ENCODE data around the gene FIBCD1.

FIBCD1 gene

DNA sequence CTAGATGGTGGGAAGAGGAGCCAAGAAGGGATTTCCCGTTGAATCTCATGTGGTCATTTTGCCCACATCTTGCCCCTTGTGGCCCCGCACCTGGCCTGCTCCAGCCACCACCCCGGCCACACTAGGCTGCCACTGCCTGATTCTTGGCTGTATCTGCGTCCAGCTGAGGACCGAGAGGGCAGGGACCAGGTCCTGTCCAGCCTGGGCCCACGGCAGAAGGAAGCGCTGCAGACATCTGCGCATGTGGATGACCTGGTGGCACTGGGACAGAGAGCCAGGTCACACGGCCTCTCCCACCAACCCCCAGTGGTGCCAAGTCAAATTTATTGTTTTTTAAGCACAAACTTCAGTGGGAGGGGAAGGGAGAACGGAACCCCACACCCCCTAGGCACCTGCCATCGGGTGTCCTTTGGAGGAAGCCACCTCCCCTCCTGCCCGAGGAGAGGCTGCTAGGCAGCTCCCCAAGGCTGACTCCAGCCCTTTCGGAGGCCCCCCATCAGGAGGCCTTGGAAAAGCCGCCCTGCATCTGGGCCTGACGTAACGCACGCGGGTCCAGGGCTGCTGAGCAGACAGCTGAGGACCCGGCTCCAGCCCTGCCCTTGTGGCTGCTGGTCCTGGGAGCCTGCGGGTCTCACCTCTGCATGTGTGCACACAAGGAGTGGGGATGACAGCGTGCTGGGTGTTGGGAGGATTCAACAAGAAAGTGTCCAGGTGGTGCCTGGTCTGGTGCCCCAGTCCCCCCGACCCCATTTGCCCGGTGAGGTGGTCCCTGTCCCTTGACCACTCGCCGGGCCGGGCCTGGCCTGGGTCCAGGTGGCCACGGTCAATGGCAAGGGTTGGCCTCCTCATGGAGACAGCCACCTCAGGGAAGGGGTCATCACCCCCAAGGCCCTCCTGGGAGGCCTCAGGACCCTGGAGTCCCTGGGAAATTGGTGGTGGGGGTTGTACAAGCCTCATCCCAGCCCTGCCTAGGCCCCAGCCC lies 36.6 kb downstream of the FIBCD1 start:
- Histone ChIP-seq H3K27me3 (ENCODE audit: low read depth) (peaks cover 9% of the 10 kb centered on the region), H3K4me1 (no peaks in the 10 kb centered on the region), H3K4me3 (no peak overlapping the region), H3K9me3 (no peaks in the 10 kb centered on the region), H3K36me3 (replicated peaks) (no peaks in the 10 kb centered on the region)
- in situ Hi-C loops (cut with MboI; ENCODE audit: low sequenced_read_pairs): no loop called here
- DNase-seq (ENCODE audit: low spot score in 2 of 2): no peak

DNA sequence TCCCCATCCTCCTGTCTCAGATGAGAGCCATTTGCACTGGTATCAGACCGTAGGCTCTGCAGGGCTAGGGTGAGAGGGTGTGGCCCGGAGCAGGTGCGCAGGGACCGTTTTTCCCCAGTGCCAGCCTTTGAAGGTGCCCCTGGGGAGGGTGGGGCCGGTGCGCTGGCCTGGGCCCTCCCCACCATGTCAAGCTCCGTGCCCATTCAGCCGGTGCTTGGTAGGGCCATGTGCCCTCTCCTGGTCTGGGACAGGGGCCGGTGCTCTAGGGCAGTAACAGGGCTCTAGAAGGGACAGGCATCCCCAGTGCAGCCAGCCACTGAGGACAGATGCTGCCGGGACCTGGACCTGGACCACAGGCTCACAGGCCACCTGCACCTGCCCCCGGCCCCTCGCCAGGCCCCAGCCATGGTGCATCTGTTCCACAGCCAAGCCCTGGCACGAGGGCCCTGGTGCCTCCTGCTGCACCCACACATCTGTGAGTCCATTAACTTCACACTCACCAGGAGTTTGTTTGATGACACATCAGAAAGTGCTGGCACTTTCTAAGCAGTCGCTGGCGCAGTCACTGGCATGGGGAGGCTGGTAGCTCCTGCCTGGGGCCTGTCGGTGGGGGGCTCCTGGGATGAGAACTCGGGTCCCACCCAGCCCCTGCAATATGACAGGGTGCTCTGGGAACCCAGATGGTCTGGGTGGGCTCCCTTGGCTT lies 37.4 kb downstream of the FIBCD1 start:
- in situ Hi-C loops (cut with MboI; ENCODE audit: low sequenced_read_pairs): no loop called here

DNA sequence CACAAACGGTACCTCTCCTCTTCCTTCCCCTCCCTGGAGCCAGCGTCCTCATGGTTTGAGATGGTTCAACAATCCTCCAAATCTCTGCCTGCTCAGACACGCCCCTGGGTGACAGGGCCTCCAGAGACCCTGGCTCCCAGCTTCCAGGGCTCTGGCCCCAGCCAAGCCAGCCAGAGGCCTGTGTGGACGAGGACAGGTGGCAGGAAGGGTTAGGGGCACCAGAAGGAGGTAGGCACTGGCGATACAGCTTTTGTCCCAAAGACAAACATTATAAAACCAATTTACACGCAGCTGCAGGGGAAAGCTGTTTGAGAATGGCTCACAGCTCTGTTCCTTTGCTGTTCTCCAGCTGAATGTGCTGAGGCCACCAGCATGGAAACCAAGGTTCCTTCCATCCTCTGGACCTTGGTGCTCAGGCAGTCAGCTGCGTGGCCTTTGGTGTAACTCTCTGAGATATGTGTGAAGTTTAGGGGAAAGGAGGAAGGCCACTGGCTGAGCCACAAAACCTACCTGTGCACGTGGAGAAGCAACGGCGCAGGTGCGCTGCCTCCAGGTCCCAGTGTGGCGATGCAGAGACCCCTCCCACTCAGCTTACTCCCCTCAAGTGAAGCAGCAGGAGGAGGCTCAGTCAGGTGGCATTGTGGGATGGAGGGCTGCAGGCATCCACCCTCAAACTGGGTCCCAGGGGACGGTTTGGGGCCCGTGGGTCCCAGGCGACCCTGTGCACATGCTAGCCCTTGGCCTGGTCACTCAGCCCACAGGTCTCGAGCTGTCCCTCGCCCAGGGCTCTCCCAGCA lies 38.1 kb downstream of the FIBCD1 start:
- Histone ChIP-seq H3K27me3 (ENCODE audit: low read depth) (peaks cover 19% of the 10 kb centered on the region), H3K36me3 (replicated peaks) (no peaks in the 10 kb centered on the region), H3K4me3 (no peak overlapping the region), H3K9me3 (no peaks in the 10 kb centered on the region), H3K4me1 (no peaks in the 10 kb centered on the region)
- in situ Hi-C loops (cut with MboI; ENCODE audit: low sequenced_read_pairs): no loop called here
- no peak for DNase-seq (ENCODE audit: low spot score in 2 of 2)

More for the DNA sequence above, 37.4 kb downstream of the FIBCD1 start:
- H3K27me3 ChIP-seq (ENCODE audit: low read depth): peaks cover 11% of the 10 kb centered on the region
- no peak for DNase-seq (ENCODE audit: low spot score in 2 of 2)
- no peak overlapping the region for H3K4me3 ChIP-seq
- no peaks in the 10 kb centered on the region for H3K4me1 ChIP-seq
- no peaks in the 10 kb centered on the region for H3K36me3 ChIP-seq (replicated peaks)
- no peaks in the 10 kb centered on the region for H3K9me3 ChIP-seq

DNA sequence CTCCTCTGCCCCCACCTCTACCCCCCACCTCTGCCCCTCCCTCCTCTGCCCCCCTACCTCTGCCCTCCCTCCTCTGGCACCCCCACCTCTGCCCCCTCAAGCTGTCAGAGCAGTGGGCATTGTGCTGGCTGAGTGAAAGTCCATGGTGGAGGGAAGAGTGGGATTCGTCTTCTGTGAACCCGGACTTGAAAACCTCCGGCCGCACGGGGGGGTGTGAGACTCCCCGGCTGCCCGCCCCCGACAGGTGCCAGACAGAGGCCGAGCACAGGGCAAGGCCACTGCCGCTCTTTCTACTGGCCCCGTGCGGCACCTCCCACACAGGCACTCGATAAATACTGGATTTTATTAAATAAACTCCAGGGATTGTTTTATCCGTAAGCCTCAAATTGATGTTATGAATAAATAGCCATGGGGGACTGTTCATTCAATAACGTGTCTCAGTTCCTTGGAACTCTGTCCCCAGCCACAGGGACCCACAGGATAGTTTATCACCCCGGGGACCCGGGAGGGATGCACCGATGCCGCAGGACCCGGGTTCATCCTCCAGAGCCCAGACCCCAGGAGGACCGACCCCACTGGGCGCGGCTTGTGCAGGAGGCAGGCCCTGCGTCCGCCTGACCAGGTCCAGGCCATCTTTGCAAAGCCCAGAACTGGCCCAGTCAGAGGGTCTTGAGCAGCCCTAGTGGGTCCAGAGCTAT lies 39.8 kb downstream of the FIBCD1 start:
- Histone ChIP-seq H3K36me3 (replicated peaks) (no peaks in the 10 kb centered on the region), H3K4me3 (no peak overlapping the region), H3K27me3 (ENCODE audit: low read depth) (peaks cover 24% of the 10 kb centered on the region), H3K9me3 (no peaks in the 10 kb centered on the region), H3K4me1 (no peaks in the 10 kb centered on the region)
- no peak for DNase-seq (ENCODE audit: low spot score in 2 of 2)
- in situ Hi-C loops (cut with MboI; ENCODE audit: low sequenced_read_pairs): no loop called here

DNA sequence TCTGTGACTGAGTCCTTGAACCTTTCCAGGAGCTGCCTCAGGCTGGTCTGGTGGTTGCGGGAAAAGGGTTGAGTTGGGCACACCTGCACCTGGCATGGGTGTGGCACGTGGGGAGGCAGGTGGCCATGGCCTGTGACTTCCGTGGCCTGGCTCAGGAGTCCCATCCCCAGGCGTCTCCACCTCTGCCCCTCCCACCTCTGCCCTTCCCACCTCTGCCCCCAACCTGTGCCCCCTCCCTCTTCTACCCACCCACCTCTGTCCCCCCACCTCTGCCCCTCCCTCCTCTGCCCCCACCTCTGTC lies 40.5 kb downstream of the FIBCD1 start:
- H3K4me1 ChIP-seq: no peaks in the 10 kb centered on the region
- peaks cover 24% of the 10 kb centered on the region for H3K27me3 ChIP-seq (ENCODE audit: low read depth)
- H3K4me3 ChIP-seq: no peak overlapping the region
- no peaks in the 10 kb centered on the region for H3K36me3 ChIP-seq (replicated peaks)
- in situ Hi-C loops (cut with MboI; ENCODE audit: low sequenced_read_pairs): no loop called here
- no peak for DNase-seq (ENCODE audit: low spot score in 2 of 2)
- no peaks in the 10 kb centered on the region for H3K9me3 ChIP-seq

DNA sequence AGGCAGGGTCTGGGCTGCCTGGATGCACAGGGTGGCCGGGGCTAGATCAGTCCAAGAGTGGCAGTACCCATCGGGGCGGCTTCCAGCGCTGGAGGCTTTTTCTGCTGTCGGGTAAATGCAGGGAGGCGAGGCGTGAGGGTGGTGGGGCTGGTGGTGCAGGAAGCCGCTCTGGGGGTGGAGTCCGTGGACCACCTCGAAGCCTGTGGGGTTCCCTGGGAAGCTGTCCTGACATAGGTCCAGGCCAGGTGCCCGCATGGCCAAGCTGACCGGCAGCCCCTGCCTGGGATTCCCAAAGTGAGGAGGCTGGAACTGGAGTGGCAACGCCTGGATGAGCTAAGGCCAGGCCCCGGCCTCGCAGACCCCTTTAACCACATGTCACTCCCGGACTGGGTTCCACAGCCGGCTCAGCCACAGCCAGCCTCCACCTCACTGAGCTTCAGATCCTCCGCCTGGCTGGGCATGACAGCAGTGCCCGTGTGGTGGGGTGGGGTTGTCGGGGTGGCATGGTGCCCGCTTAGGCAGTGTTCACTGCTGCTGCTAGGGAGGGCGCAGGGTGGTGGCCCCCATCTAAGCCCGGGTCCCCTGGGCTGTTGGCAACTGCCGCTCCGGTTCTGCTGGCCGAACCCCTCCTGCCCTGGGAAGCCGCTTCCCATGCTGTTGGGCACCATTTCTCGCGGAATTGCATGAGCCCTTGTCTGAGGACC lies 41.0 kb downstream of the FIBCD1 start:
- DNase-seq (ENCODE audit: low spot score in 2 of 2): no peak
- Histone ChIP-seq H3K9me3 (no peaks in the 10 kb centered on the region), H3K27me3 (ENCODE audit: low read depth) (peaks cover 25% of the 10 kb centered on the region), H3K36me3 (replicated peaks) (no peaks in the 10 kb centered on the region), H3K4me1 (no peaks in the 10 kb centered on the region), H3K4me3 (no peak overlapping the region)
- in situ Hi-C loops (cut with MboI; ENCODE audit: low sequenced_read_pairs): no loop called here

DNA sequence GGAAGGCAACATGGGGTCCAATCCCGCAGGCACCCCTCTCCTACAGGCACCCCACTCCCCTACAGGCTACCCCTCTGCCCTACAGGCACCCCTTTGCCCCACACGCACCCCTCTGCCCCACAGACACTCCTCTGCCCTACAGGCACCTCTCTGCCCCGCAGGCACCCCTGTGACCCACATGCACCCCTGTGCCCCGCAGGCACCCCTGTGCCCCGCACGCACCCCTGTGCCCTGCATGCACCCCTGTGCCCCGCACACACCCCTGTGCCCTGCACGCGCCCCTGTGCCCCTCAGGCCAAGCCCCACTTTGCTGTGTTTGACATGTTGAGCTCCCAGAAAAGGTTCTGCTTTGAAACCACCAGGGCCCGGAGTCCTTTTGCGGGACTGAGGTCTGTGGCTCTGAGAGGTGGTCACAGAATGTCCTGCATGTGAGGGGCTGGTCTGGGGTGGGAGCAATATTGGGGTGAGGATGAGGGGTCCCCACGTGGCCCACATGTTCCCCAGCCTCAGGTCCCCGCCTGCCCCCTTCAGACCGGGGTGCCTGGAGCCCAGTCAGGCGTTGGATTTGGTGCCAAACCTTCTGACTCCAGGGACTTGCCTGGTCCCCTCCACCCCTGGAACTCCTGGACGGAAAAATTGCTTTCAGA lies 41.8 kb downstream of the FIBCD1 start:
- Histone ChIP-seq H3K36me3 (replicated peaks) (no peaks in the 10 kb centered on the region), H3K4me3 (no peak overlapping the region), H3K27me3 (ENCODE audit: low read depth) (peaks cover 32% of the 10 kb centered on the region), H3K4me1 (no peaks in the 10 kb centered on the region), H3K9me3 (no peaks in the 10 kb centered on the region)
- in situ Hi-C loops (cut with MboI; ENCODE audit: low sequenced_read_pairs): no loop called here
- DNase-seq (ENCODE audit: low spot score in 2 of 2): no peak

DNA sequence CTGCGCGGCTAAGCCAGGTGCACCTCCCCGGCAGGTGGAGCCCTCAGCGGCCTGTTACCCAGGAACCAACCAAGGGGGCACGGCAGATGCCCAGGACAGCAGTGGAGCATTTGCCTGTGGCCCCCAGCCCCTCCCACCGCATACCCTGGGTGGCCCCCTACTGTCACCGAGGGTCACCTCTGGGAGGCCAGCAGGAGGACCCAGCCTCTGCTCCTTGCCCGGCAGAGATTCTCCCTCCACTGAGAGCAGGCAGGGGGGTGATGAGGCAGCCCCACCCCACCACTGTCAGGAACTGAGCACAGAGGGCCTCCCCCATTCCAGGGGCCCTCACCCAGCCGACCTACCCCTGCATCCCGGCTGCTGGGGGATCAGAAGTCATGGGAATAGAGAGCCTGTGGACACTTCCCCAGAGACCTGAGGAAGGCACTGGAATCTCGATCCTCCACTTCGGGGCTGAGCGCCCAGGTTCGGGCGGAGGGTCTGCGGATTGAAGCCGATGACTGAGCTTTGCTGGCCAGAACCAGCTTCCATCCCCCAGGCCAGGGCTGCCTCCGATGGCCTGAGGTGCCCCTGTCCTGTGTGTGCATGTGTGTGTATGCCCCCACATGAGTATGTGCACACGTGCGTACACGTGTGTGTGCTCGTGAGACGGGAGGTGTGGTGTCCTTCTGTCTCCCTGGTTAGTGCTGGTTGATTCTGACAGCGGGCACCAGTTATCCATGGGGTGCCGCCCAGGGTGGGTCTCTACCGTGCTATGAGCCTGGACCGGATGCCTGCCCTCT lies 42.6 kb downstream of the FIBCD1 start, which contains the start of gene QRFP:
Gene QRFP, minus strand, starts transcription at position 580 of the 782 bp plus-strand sequence. CDS start 2,974 bp downstream, outside the sequence.
- no peaks in the 10 kb centered on the region for H3K9me3 ChIP-seq
- no peak within 1 kb of the TSS for H3K4me3 ChIP-seq
- H3K4me1 ChIP-seq: no peaks in the 10 kb centered on the region
- no peaks in the 10 kb centered on the region for H3K36me3 ChIP-seq (replicated peaks)
- peaks cover 37% of the 10 kb centered on the region for H3K27me3 ChIP-seq (ENCODE audit: low read depth)
- in situ Hi-C loops (cut with MboI; ENCODE audit: low sequenced_read_pairs): no loop called here
- no peak for DNase-seq (ENCODE audit: low spot score in 2 of 2)

DNA sequence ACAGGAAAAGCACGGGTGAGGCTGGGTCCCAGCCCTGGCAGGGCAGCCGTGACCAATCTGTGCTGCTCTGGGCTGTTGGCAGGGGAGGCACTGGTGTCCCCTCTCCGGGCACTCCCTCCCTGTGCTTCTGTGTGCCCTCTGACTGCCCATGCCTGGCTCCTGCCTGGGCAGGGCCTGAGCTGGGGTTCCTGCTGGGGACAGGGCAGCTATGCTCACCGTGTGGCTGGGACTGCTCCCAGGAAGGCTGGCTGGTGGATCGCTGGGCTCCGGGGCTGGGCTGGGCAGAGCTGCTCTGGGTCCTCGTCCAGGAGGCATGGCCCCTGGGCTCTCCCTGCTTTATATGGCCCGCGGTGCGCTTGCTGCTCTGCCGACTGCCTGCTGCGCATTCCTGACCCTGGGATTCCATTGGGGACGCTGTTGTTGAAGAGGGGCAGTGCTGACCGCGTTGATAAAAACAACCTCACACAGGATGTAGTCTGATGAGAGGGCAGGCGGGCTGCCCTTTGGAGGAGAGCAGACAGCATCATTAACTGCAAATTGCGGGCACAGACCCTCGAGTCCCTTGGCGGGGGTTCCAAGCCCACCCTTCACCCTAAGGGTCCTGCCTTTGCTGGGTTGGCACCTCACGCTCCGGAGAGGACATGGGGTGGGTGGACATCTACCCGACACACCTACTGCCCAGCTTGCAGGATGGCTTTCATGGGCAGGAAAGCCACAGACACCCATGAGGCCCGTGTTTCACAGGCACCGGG lies 43.4 kb downstream of the FIBCD1 start:
- Histone ChIP-seq H3K9me3 (no peaks in the 10 kb centered on the region), H3K4me3 (no peak overlapping the region), H3K27me3 (ENCODE audit: low read depth) (peaks cover 35% of the 10 kb centered on the region), H3K36me3 (replicated peaks) (no peaks in the 10 kb centered on the region), H3K4me1 (no peaks in the 10 kb centered on the region)
- in situ Hi-C loops (cut with MboI; ENCODE audit: low sequenced_read_pairs): no loop called here
- DNase-seq (ENCODE audit: low spot score in 2 of 2): no peak

DNA sequence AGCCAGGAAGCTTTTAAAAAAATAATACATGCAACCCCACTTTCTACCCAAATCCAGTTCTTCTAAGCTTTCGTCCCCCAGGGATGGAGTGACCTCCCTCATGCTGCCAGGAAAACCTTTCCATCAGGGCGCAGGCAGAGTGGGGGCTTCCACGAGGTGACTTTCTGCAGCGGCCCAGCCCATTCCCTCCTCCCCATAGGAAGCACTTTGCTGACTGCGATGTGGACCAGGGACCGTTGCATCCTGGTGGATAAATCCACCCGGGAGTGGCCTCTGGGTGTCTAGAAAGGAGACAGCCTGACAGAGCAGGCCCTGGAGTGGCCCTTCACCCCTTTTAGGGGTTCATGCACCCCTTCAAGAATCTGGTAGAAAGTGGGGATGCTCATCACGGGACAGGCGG lies 44.0 kb downstream of the FIBCD1 start:
- in situ Hi-C loops (cut with MboI; ENCODE audit: low sequenced_read_pairs): no loop called here
- DNase-seq (ENCODE audit: low spot score in 2 of 2): no peak
- Histone ChIP-seq H3K27me3 (ENCODE audit: low read depth) (peaks cover 32% of the 10 kb centered on the region), H3K36me3 (replicated peaks) (no peaks in the 10 kb centered on the region), H3K4me3 (no peak overlapping the region), H3K9me3 (no peaks in the 10 kb centered on the region), H3K4me1 (no peaks in the 10 kb centered on the region)

DNA sequence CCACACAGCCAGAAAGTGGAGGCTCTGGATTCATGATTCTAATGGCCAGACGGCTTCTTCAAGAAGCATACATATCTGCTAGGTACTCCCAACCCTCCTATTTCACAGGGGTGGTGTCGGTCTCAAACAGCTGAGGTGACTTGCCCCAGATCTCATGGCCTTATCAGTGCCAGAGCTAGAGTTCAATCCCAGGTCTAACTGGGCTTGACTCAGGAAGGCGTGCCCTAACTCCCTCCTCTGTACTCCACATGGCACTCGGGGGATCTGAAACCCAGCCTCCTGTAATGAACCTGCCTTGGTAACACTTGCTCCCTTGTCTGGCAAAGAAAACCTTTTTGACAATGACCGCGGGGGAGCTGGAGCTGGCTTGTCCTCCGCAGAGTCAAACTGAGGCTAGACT lies 44.5 kb downstream of the FIBCD1 start:
- Histone ChIP-seq H3K36me3 (replicated peaks) (no peaks in the 10 kb centered on the region), H3K9me3 (no peaks in the 10 kb centered on the region), H3K4me3 (no peak overlapping the region), H3K4me1 (no peaks in the 10 kb centered on the region), H3K27me3 (ENCODE audit: low read depth) (peaks cover 32% of the 10 kb centered on the region)
- DNase-seq (ENCODE audit: low spot score in 2 of 2): no peak
- in situ Hi-C loops (cut with MboI; ENCODE audit: low sequenced_read_pairs): no loop called here
